ENCODE data around the gene PGM2L1. TPM values are rescaled to one million over a fixed set of nuclear protein-coding genes. Genes with fewer than 3 reads are reported as not detected.
"Not testable (repeated sequence)": the region's sequence is repeated elsewhere in the genome, so short reads cannot be mapped to it uniquely, and the experiment has no call there.

The PGM2L1 gene
- total RNA-seq, 2 donors from 2014 or later, result 3.6 to 4.3 TPM

DNA sequence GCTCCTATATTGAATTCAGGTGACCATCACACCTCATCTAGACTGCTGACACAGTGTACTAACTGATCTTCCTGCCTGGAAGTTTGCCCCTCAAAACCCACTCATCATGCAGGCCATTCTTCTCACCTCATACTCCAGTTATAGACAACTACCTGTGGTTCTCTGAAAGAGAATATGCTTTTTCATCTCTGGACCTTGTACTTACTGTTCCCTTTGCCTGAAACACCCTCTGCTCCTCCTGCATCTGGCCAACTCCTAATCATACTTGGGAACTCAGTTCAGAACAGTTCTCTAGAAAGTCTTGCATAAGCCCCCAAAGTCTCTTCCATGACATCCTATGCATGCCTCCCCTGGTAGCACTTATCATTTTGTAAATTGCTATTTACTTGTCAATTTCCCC is 58.6 kb downstream of the PGM2L1 start:
- Histone ChIP-seq H3K9me3 (no peaks in the 10 kb centered on the region), H3K27me3 (replicated peaks; ENCODE audit: insufficient read depth) (no peaks in the 10 kb centered on the region), H3K27ac (no peak overlapping the region), H3K4me3 (no peak overlapping the region), H3K4me1 (replicated peaks) (no peaks in the 10 kb centered on the region), H3K36me3 (no peaks in the 10 kb centered on the region)
- TF ChIP-seq, protein P1, sequence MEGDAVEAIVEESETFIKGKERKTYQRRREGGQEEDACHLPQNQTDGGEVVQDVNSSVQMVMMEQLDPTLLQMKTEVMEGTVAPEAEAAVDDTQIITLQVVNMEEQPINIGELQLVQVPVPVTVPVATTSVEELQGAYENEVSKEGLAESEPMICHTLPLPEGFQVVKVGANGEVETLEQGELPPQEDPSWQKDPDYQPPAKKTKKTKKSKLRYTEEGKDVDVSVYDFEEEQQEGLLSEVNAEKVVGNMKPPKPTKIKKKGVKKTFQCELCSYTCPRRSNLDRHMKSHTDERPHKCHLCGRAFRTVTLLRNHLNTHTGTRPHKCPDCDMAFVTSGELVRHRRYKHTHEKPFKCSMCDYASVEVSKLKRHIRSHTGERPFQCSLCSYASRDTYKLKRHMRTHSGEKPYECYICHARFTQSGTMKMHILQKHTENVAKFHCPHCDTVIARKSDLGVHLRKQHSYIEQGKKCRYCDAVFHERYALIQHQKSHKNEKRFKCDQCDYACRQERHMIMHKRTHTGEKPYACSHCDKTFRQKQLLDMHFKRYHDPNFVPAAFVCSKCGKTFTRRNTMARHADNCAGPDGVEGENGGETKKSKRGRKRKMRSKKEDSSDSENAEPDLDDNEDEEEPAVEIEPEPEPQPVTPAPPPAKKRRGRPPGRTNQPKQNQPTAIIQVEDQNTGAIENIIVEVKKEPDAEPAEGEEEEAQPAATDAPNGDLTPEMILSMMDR (IDR thresholded peaks at IDR 0.05), result no peak
- TF ChIP-seq POLR2AphosphoS5 (IDR thresholded peaks at IDR 0.05), result no peak
- TF ChIP-seq POLR2A (IDR thresholded peaks at IDR 0.05), result no peak
- no peak for DNase-seq (ENCODE audit: low spot score)
- intact Hi-C loops (cut with DNase I), result no loop called here

DNA sequence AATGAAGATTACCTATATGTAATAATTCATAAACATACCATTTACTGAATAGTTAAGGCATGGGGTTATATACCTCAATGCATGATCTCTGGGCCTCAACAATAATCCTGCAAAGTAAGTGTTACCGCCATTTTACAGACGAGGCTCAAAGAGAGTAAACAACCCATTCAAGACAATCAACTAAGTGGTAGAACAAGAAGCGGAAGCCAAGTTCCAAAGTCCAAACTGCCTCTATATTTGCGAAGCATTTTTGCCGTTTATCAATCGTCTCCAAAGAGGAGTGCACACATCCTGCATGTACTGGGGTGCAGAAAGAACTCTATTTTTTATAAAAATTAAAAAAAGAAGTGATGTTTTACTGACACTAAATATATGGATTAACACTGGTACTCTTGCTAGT is 59.3 kb downstream of the PGM2L1 start:
- Histone ChIP-seq H3K9me3 (no peaks in the 10 kb centered on the region), H3K4me3 (no peak overlapping the region), H3K27ac (no peak overlapping the region), H3K36me3 (no peaks in the 10 kb centered on the region), H3K4me1 (replicated peaks) (no peaks in the 10 kb centered on the region), H3K27me3 (replicated peaks; ENCODE audit: insufficient read depth) (no peaks in the 10 kb centered on the region)
- WGBS, result 67% methylated on average over 6 of the region's 6 CpGs
- no peak for DNase-seq (ENCODE audit: low spot score)
- TF ChIP-seq POLR2A (IDR thresholded peaks at IDR 0.05) (no peak), POLR2AphosphoS5 (IDR thresholded peaks at IDR 0.05) (no peak)
- TF ChIP-seq, protein P1 (IDR thresholded peaks at IDR 0.05), result no peak
- intact Hi-C loops (cut with DNase I), result no loop called here

DNA sequence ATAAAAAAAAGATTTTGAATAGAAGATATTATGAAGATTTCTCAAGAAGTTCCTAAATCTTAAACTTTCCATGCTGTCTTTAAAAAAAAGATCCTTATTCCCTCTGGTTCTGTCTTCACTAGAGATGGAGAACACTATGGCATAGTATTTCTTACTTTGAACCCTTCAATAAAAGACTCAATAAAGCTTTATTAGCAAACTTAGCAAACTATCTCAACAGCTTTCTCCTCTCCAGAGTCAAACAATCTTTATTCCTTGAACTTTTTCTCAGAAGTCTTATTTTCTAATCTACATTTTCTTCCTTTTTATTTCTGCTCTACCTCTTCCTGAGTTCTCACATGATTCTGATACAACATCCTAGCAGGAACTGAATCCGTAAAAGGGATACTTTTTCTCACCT is 65.0 kb downstream of the PGM2L1 start:
- Histone ChIP-seq H3K27me3 (replicated peaks; ENCODE audit: insufficient read depth) (no peaks in the 10 kb centered on the region), H3K36me3 (no peaks in the 10 kb centered on the region), H3K9me3 (no peaks in the 10 kb centered on the region), H3K27ac (no peak overlapping the region), H3K4me3 (no peak overlapping the region), H3K4me1 (replicated peaks) (no peaks in the 10 kb centered on the region)
- DNase-seq (ENCODE audit: low spot score), result no peak
- WGBS, result 98% methylated on average over 1 of the region's 1 CpG
- TF ChIP-seq POLR2AphosphoS5 (IDR thresholded peaks at IDR 0.05), result no peak
- no peak for TF ChIP-seq POLR2A (IDR thresholded peaks at IDR 0.05)
- TF ChIP-seq, protein P1 (IDR thresholded peaks at IDR 0.05), result no peak
- intact Hi-C loops (cut with DNase I), result no loop called here

DNA sequence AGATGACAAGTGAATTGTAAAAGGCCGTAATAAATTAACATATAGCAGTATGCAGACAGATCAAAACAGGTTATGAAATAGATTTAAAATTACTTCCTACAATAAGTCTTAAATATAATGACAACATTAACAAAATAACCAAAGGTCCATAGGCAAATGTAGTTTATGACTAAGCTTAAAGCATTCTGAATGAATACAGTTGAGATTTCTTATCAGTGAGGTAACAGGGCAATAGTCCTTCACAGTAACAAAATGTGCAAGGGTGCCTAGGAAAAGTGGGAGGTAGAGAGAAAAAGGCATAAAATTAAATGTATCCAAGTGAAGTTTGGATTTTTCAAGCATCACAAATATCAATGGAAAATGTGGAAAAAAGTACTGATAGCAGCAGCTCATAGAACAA is 65.9 kb downstream of the PGM2L1 start:
- DNase-seq (ENCODE audit: low spot score), result no peak
- Histone ChIP-seq H3K4me1 (replicated peaks) (no peaks in the 10 kb centered on the region), H3K4me3 (no peak overlapping the region), H3K36me3 (no peaks in the 10 kb centered on the region), H3K9me3 (no peaks in the 10 kb centered on the region), H3K27ac (no peak overlapping the region), H3K27me3 (replicated peaks; ENCODE audit: insufficient read depth) (no peaks in the 10 kb centered on the region)
- no peak for TF ChIP-seq POLR2AphosphoS5 (IDR thresholded peaks at IDR 0.05)
- TF ChIP-seq, protein P1 (IDR thresholded peaks at IDR 0.05), result no peak
- TF ChIP-seq POLR2A (IDR thresholded peaks at IDR 0.05), result no peak
- intact Hi-C loops (cut with DNase I), result no loop called here
- WGBS, result 100% methylated on average over 1 of the region's 1 CpG

DNA sequence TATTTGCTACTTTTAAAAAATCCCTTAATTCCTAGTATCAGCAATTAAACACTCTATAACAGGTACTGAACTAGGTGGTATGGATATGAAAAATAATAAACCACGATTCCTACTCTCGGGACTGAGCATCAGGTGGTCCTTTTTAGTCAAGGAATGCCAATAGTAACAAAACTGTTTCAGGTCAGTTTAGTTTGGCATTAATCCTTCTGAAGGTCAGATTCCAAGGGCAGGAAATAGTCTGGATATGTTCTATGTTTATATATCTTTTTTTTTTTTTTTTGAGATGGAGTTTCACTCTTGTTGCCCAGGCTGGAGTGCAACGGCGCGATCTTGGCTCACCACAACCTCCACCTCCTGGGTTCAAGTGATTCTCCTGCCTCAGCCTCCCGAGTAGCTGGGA is 67.2 kb downstream of the PGM2L1 start:
- 89% methylated on average over 6 of the region's 6 CpGs for WGBS
- H3K36me3 ChIP-seq; DNase-seq (ENCODE audit: low spot score); H3K4me1 ChIP-seq (replicated peaks); intact Hi-C loops (cut with DNase I); H3K4me3 ChIP-seq; H3K9me3 ChIP-seq; H3K27ac ChIP-seq; H3K27me3 ChIP-seq (replicated peaks; ENCODE audit: insufficient read depth): not testable (repeated sequence)

Data from prostate gland (tissue), 2 donors.